GM12878 (cell line): ENCODE results near the gene OR2M2. TPM values are rescaled to one million over a fixed set of nuclear protein-coding genes. Genes with fewer than 3 reads are reported as not detected.

Source experiments
- ATAC-seq: fragments of 200-7000 bp; cut with Tn5 transposase; 3 replicates; pipeline ENCODE4 v1.9.1; 2020; ENCODE audit warnings: mild to moderate bottlenecking, moderate library complexity
- BruUV-seq: library from RNA; stranded (reverse); fragments of 400-500 nt; replicated peaks from 2 replicates; lab custom pipeline; 2021; lab: Mats Ljungman, UMichigan
- CTCF ChIA-PET: fragments of 300-600 bp; sonication (Branson Sonifier 250); formaldehyde crosslinking; extraction: SDS; loops from one replicate; lab custom pipeline; 2021; ENCODE audit warnings: inconsistent platforms; lab: Yijun Ruan, JAX
- POLR2A ChIA-PET: fragments of 350-600 bp; formaldehyde crosslinking; extraction: SDS; loops from one replicate; lab custom pipeline; 2021; ENCODE audit warnings: inconsistent platforms; lab: Charles Lee
- RAD21 ChIA-PET: fragments of 300-600 bp; sonication (Branson Sonifier 250); formaldehyde crosslinking; loops from one replicate; lab custom pipeline; 2023; ENCODE audit warnings: antibody characterized with exemption; ENCODE audit not compliant: unreplicated experiment; lab: Charles Lee
- SMC1A ChIA-PET: fragments of 300-600 bp; sonication (Branson Sonifier 250); formaldehyde crosslinking; loops from one replicate; lab custom pipeline; 2023; ENCODE audit not compliant: unreplicated experiment, uncharacterized antibody; lab: Charles Lee
- DNase-seq: peaks from one replicate; pipeline ENCODE4 v3.0.0-alpha.2; 2011; ENCODE audit warnings: low read depth, low spot score
- FAIRE-seq: peaks from 3 replicates; lab custom pipeline; 2011; peaks lifted over from hg19 to GRCh38; lab: Jason Lieb, UNC
- H2AFZ ChIP-seq: 2 replicates; pipeline ENCODE4 v1.6.0; 2011; ENCODE audit warnings: low read depth, low read length, control low read depth; ENCODE audit not compliant: control insufficient read depth
- H3K27ac ChIP-seq: 2 replicates; pipeline ENCODE4 v1.5.1; 2011; ENCODE audit warnings: control low read depth; ENCODE audit not compliant: control insufficient read depth, insufficient read depth
- H3K27me3 ChIP-seq, 2 experiments: replicated peaks in 1 of 2; 2 replicates each; pipeline versions ENCODE4 v1.6.0 to v1.6.1; 2011; ENCODE audit warnings: low read length in 1 of 2; ENCODE audit not compliant: control insufficient read depth in 2 of 2, insufficient read depth in 2 of 2
- H3K36me3 ChIP-seq, 2 experiments: 2 replicates each; pipeline ENCODE4 v1.5.1; 2011; ENCODE audit warnings: low read length in 1 of 2; ENCODE audit not compliant: control insufficient read depth in 2 of 2, insufficient read depth in 2 of 2
- H3K4me1 ChIP-seq: 2 replicates; pipeline ENCODE4 v1.6.1; 2011; ENCODE audit warnings: mild to moderate bottlenecking, low read length, moderate library complexity, mixed read lengths; ENCODE audit not compliant: control insufficient read depth, insufficient read depth
- H3K4me2 ChIP-seq: 2 replicates; pipeline ENCODE4 v1.6.0; 2011; ENCODE audit warnings: control low read depth; ENCODE audit not compliant: control insufficient read depth, insufficient read depth
- H3K4me3 ChIP-seq: fragments of 200-600 bp; sonication (generic); 2 replicates; pipeline ENCODE4 v1.5.1; 2016
- H3K79me2 ChIP-seq: 2 replicates; pipeline ENCODE4 v1.6.0; 2011; ENCODE audit warnings: low read length; ENCODE audit not compliant: control insufficient read depth, insufficient read depth
- H3K9ac ChIP-seq: 2 replicates; pipeline ENCODE4 v1.8.0; 2011; ENCODE audit warnings: low read length, control low read depth, mixed read lengths; ENCODE audit not compliant: control insufficient read depth, insufficient read depth
- H3K9me3 ChIP-seq: replicated peaks from 3 replicates; pipeline ENCODE4 v1.5.1; 2011; ENCODE audit warnings: mild to moderate bottlenecking, low read length; ENCODE audit not compliant: control insufficient read depth, insufficient read depth
- H4K20me1 ChIP-seq: 2 replicates; pipeline ENCODE4 v1.6.0; 2011; ENCODE audit not compliant: control insufficient read depth, insufficient read depth
- BACH1 ChIP-seq: fragments of 450-650 bp; IDR thresholded peaks from 2 replicates; pipeline ENCODE4 v1.6.1; 2017; ENCODE audit warnings: mild to moderate bottlenecking, borderline replicate concordance
- HDAC6 ChIP-seq: fragments of 200-600 bp; sonication (generic); IDR thresholded peaks from one replicate; pipeline ENCODE4 v1.8.0; 2017; ENCODE audit warnings: antibody characterized with exemption; ENCODE audit not compliant: unreplicated experiment
- IKZF1 ChIP-seq: fragments of 450-650 bp; conservative IDR thresholded peaks from 2 replicates; pipeline ENCODE4 v1.6.1; 2017; ENCODE audit warnings: antibody characterized with exemption, mild to moderate bottlenecking
- JUND ChIP-seq: IDR thresholded peaks from 2 replicates; pipeline ENCODE4 v1.6.1; 2012; ENCODE audit warnings: low read depth, mild to moderate bottlenecking, low read length, improper control_type of control experiment, moderate library complexity
- PRDM15 ChIP-seq: fragments of 450-650 bp; formaldehyde crosslinking; IDR thresholded peaks from 2 replicates; pipeline ENCODE4 v1.4.0; 2020; ENCODE audit warnings: mild to moderate bottlenecking, moderate library complexity
- RB1 ChIP-seq: fragments of 450-650 bp; formaldehyde crosslinking; IDR thresholded peaks from 2 replicates; pipeline ENCODE4 v1.6.1; 2017; ENCODE audit warnings: mild to moderate bottlenecking, borderline replicate concordance
- RELA ChIP-seq: fragments of 450-650 bp; IDR thresholded peaks from 2 replicates; pipeline ENCODE4 v1.8.0; 2014; ENCODE audit warnings: borderline replicate concordance; ENCODE audit not compliant: partially characterized antibody
- SREBF1 ChIP-seq: IDR thresholded peaks from 2 replicates; pipeline ENCODE4 v1.6.1; 2012; ENCODE audit warnings: mild to moderate bottlenecking, low read length
- ZNF217 ChIP-seq: fragments of 450-650 bp; IDR thresholded peaks from 2 replicates; pipeline ENCODE4 v1.6.1; 2017; ENCODE audit warnings: antibody characterized with exemption, mild to moderate bottlenecking
- ZNF592 ChIP-seq: fragments of 450-650 bp; IDR thresholded peaks from 2 replicates; pipeline ENCODE4 v1.6.1; 2017; ENCODE audit warnings: mild to moderate bottlenecking, moderate library complexity
- ZZZ3 ChIP-seq: IDR thresholded peaks from 2 replicates; pipeline ENCODE4 v1.6.1; 2011; ENCODE audit warnings: low read depth; ENCODE audit not compliant: control insufficient read depth, insufficient read length
- WGBS: methylation state at CpG from one replicate; pipeline ENCODE4 v1.1.6; 2016; ENCODE audit warnings: low lambda C conversion rate; ENCODE audit not compliant: insufficient replicate concordance, insufficient coverage; ENCODE audit errors: missing lambda C conversion rate; 5-methylcytosine and 5-hydroxymethylcytosine counted together
- in situ Hi-C: fragments of 300-500 bp; cut with MboI; formaldehyde crosslinking; loops from 9 replicates; pipeline ENCODE4 v1.14.3; 2018; ENCODE audit warnings: mixed read lengths
- intact Hi-C: fragments of 100-400 bp; cut with micrococcal nuclease; formaldehyde crosslinking; loops from one replicate; pipeline ENCODE4 v1.14.2; 2022; ENCODE audit not compliant: unreplicated experiment
- polyA plus RNA-seq, 11 experiments: library from polyadenylated mRNA; depleted of rRNA in 4 of 11; unstranded in 6 of 11; stranded (reverse) in 5 of 11; fragments of >200 nt; fragmentation: Nextera tagmentation in 4 of 11; fragmentation: Illumina TruSeq in 1 of 11; extraction: Ambion mirVana in 4 of 11; extraction: Trizol in 1 of 11; gene quantifications; 1 replicate in 1 of 11; 2 replicates in 10 of 11; pipeline versions ENCODE4 v1.2.1 to v1.2.3, GENCODE V29; 2011 to 2016; ENCODE audit warnings: inconsistent platforms in 2 of 11, missing spikeins in 2 of 11, low read depth in 1 of 11
- total RNA-seq, 4 experiments: library from RNA; depleted of rRNA in 3 of 4; stranded (reverse); fragments of >200 nt in 3 of 4; fragmentation: Illumina TruSeq in 1 of 4; extraction: Trizol in 1 of 4; gene quantifications; 2 replicates each; pipeline versions ENCODE4 v1.2.1 to v1.2.3, GENCODE V29; 2013 to 2021

OR2M2 gene
- total and polyA plus RNA-seq, 10 of the 15 experiments (the other 5 are each of a cell fraction or from before 2014, with no cell fraction given), result not detected

- no peaks in the 10 kb centered on the region for H3K27me3 ChIP-seq
- no peaks in the 10 kb centered on the region for H3K36me3 ChIP-seq
- BruUV-seq, result no TSS peak
- H3K27ac ChIP-seq, result no peak overlapping the region
- intact Hi-C loops (no loop called here), in situ Hi-C loops (no loop called here)
- ChIA-PET SMC1A (no interaction called here), RAD21 (no interaction called here), POLR2A (no interaction called here), CTCF (no interaction called here)
- H3K9me3 ChIP-seq, result no peaks in the 10 kb centered on the region
- no peak overlapping the region for H3K9ac ChIP-seq
- no peak overlapping the region for H2AFZ ChIP-seq
- no peak overlapping the region for H3K4me2 ChIP-seq
- H3K79me2 ChIP-seq, result no peaks in the 10 kb centered on the region
- 22% methylated on average over 1 of the region's 1 CpG for WGBS
- H3K4me1 ChIP-seq, result no peaks in the 10 kb centered on the region
- FAIRE-seq, result no peak
- H3K4me3 ChIP-seq, result no peak overlapping the region
- no peaks in the 10 kb centered on the region for H4K20me1 ChIP-seq
- no peak for ATAC-seq
- no peak for DNase-seq
- TF ChIP-seq IKZF1 (no peak), ZNF217 (no peak), PRDM15 (CRISPR knock-in tag) (no peak), JUND (no peak), RELA (no peak), SREBF1 (no peak), ZZZ3 (no peak), HDAC6 (no peak), BACH1 (no peak), ZNF592 (no peak), RB1 (no peak)
Observed at GRCh38 chr1:248140846-248141245, 33.8 kb upstream of the OR2M2 start.
